HepG2 (cell line): ENCODE measurements around the gene TMEFF2. TPM values are rescaled to one million over a fixed set of nuclear protein-coding genes. Genes with fewer than 3 reads are reported as not detected.

Source experiments
- ATAC-seq: fragments of 200-7000 bp; cut with Tn5 transposase; 3 replicates; pipeline ENCODE4 v1.9.1; 2020; ENCODE audit warnings: mild to moderate bottlenecking, moderate library complexity
- BruUV-seq: library from RNA; stranded (reverse); fragments of 400-500 nt; replicated peaks from 2 replicates; lab custom pipeline; 2021; lab: Mats Ljungman, UMichigan
- CTCF ChIA-PET: fragments of 300-600 bp; formaldehyde crosslinking; extraction: SDS; loops from one replicate; lab custom pipeline; 2021; ENCODE audit warnings: low total read pairs, inconsistent platforms, low intra/inter-chr PET ratio; lab: Yijun Ruan, JAX
- POLR2A ChIA-PET: fragments of 350-600 bp; sonication (Branson Sonifier 250); formaldehyde crosslinking; loops from one replicate; lab custom pipeline; 2020; ENCODE audit warnings: antibody characterized with exemption, inconsistent platforms; lab: Yijun Ruan, JAX
- DNase-seq: peaks from one replicate; pipeline ENCODE4 v3.0.0-alpha.2; 2015; ENCODE audit warnings: low spot score
- FAIRE-seq: peaks from 3 replicates; lab custom pipeline; 2011; peaks lifted over from hg19 to GRCh38; lab: Jason Lieb, UNC
- H2AFZ ChIP-seq: one replicate; pipeline ENCODE4 v1.6.1; 2011; ENCODE audit warnings: low read length, inconsistent platforms
- H3K27ac ChIP-seq: fragments of 300-600 bp; 3 replicates; pipeline ENCODE4 v1.8.0; 2011; ENCODE audit warnings: mixed run types, mild to moderate bottlenecking, mixed read lengths, low read length, inconsistent platforms; ENCODE audit not compliant: insufficient read depth; ENCODE audit errors: extremely low read length
- H3K27me3 ChIP-seq, 2 experiments: fragments of 200-600 bp in 1 of 2; 2 replicates in 1 of 2; 3 replicates in 1 of 2; pipeline versions ENCODE4 v1.6.0 to v1.8.0; 2011; ENCODE audit warnings: low read length in 2 of 2, mild to moderate bottlenecking in 2 of 2, moderate library complexity in 2 of 2, inconsistent platforms in 1 of 2; ENCODE audit not compliant: insufficient read depth in 2 of 2, control insufficient read depth in 1 of 2
- H3K36me3 ChIP-seq, 2 experiments: fragments of 200-600 bp in 1 of 2; replicated peaks in 1 of 2; 2 replicates in 1 of 2; 3 replicates in 1 of 2; pipeline versions ENCODE4 v1.5.1 to v1.8.0; 2011; ENCODE audit warnings: low read length in 2 of 2, inconsistent platforms in 1 of 2; ENCODE audit not compliant: insufficient read depth in 2 of 2, control insufficient read depth in 1 of 2
- H3K4me1 ChIP-seq: 2 replicates; pipeline ENCODE4 v1.5.1; 2012; ENCODE audit warnings: low read length, inconsistent platforms; ENCODE audit not compliant: insufficient read depth
- H3K4me2 ChIP-seq: 2 replicates; pipeline ENCODE4 v1.6.0; 2011; ENCODE audit warnings: low read depth, low read length, inconsistent platforms
- H3K4me3 ChIP-seq, 3 experiments: fragments of 200-600 bp in 1 of 3; sonication (generic), shearing (Covaris generic) in 1 of 3; replicated peaks in 1 of 3; 2 replicates each; pipeline ENCODE4 v1.5.1; 2011 to 2016; ENCODE audit warnings: low read length in 3 of 3, inconsistent platforms in 2 of 3, low read depth in 2 of 3, mild to moderate bottlenecking in 2 of 3, control low read depth in 1 of 3, mixed read lengths in 1 of 3; ENCODE audit not compliant: insufficient read depth in 1 of 3
- H3K79me2 ChIP-seq: one replicate; pipeline ENCODE4 v1.6.1; 2011; ENCODE audit warnings: low read length, inconsistent platforms; ENCODE audit not compliant: insufficient read depth
- H3K9ac ChIP-seq: 2 replicates; pipeline ENCODE4 v1.6.0; 2011; ENCODE audit warnings: mild to moderate bottlenecking, low read depth, low read length, inconsistent platforms; ENCODE audit not compliant: insufficient read depth
- H3K9me3 ChIP-seq: 2 replicates; pipeline ENCODE4 v1.5.1; 2012; ENCODE audit warnings: mild to moderate bottlenecking, low read length
- H4K20me1 ChIP-seq: 2 replicates; pipeline ENCODE4 v1.6.0; 2011; ENCODE audit warnings: inconsistent platforms, mild to moderate bottlenecking, low read length, moderate library complexity; ENCODE audit not compliant: insufficient read depth
- CC2D1A ChIP-seq: sonication (generic); formaldehyde crosslinking; IDR thresholded peaks from 2 replicates; pipeline ENCODE4 v1.8.1; 2023; ENCODE audit warnings: mild to moderate bottlenecking, missing genetic modification reagents
- DBP ChIP-seq: sonication (generic); formaldehyde crosslinking; IDR thresholded peaks from 2 replicates; pipeline ENCODE4 v1.4.0; 2020; ENCODE audit warnings: missing genetic modification reagents; ENCODE audit errors: not compliant biosample characterization
- FOXP4 ChIP-seq: sonication (generic); formaldehyde crosslinking; IDR thresholded peaks from 2 replicates; pipeline ENCODE4 v1.4.0; 2020; ENCODE audit warnings: missing genetic modification reagents
- HNRNPL ChIP-seq: fragments of 200-400 bp; formaldehyde crosslinking; IDR thresholded peaks from 2 replicates; pipeline ENCODE4 v1.6.1; 2017; ENCODE audit warnings: mild to moderate bottlenecking, low read depth, low read length
- HOMEZ ChIP-seq: IDR thresholded peaks from 2 replicates; pipeline ENCODE4 v1.6.1; 2016; ENCODE audit warnings: low read depth
- KDM5B ChIP-seq: sonication (generic); formaldehyde crosslinking; IDR thresholded peaks from 2 replicates; pipeline ENCODE4 v1.4.0; 2020; ENCODE audit warnings: missing genetic modification reagents, mild to moderate bottlenecking, borderline replicate concordance
- KLF6 ChIP-seq: IDR thresholded peaks from 2 replicates; pipeline ENCODE4 v1.8.0; 2016; ENCODE audit warnings: missing biosample characterization, missing genetic modification reagents
- SAFB2 ChIP-seq: sonication (generic); formaldehyde crosslinking; IDR thresholded peaks from 2 replicates; pipeline ENCODE4 v1.5.1; 2020; ENCODE audit warnings: missing genetic modification reagents, low read depth, mild to moderate bottlenecking, borderline replicate concordance
- SATB2 ChIP-seq: sonication (generic); formaldehyde crosslinking; IDR thresholded peaks from 2 replicates; pipeline ENCODE4 v1.5.0; 2020; ENCODE audit warnings: missing genetic modification reagents
- SPEN ChIP-seq: sonication (generic); formaldehyde crosslinking; IDR thresholded peaks from 2 replicates; pipeline ENCODE4 v1.5.1; 2020; ENCODE audit warnings: low read depth, mild to moderate bottlenecking, missing genetic modification reagents
- ZKSCAN8 ChIP-seq: IDR thresholded peaks from 2 replicates; pipeline ENCODE4 v1.6.1; 2016; ENCODE audit warnings: borderline replicate concordance, missing genetic modification reagents, missing compliant biosample characterization
- ZNF143 ChIP-seq: sonication (generic); formaldehyde crosslinking; IDR thresholded peaks from 2 replicates; pipeline ENCODE4 v1.4.0; 2020; ENCODE audit warnings: missing genetic modification reagents
- ZNF329 ChIP-seq: sonication (generic); formaldehyde crosslinking; IDR thresholded peaks from 2 replicates; pipeline ENCODE4 v1.9.0; 2021; ENCODE audit warnings: low read depth, mild to moderate bottlenecking, missing genetic modification reagents
- ZNF720 ChIP-seq: sonication (generic); formaldehyde crosslinking; IDR thresholded peaks from 2 replicates; pipeline ENCODE4 v1.4.0; 2020; ENCODE audit warnings: missing genetic modification reagents
- WGBS: methylation state at CpG from one replicate; pipeline ENCODE4 v1.1.6; 2017; ENCODE audit warnings: low lambda C conversion rate; 5-methylcytosine and 5-hydroxymethylcytosine counted together
- in situ Hi-C: cut with HindIII; loops from 2 replicates; pipeline ENCODE4 v1.10.0; 2017; ENCODE audit warnings: low pct_unique_long_range_greater_than_20kb; ENCODE audit not compliant: extremely low pct_ligation_motif_present
- intact Hi-C: fragments of 100-400 bp; cut with micrococcal nuclease; formaldehyde crosslinking; loops from one replicate; pipeline ENCODE4 v1.10.0; 2022; ENCODE audit not compliant: unreplicated experiment
- polyA plus RNA-seq, 8 experiments: library from polyadenylated mRNA; depleted of rRNA in 3 of 8; stranded (reverse) in 7 of 8; unstranded in 1 of 8; fragments of >200 nt; fragmentation: Illumina TruSeq in 4 of 8; extraction: Trizol in 4 of 8; gene quantifications; 2 replicates each; pipeline versions ENCODE4 v1.2.1 to v1.2.3, GENCODE V29; 2011 to 2016; ENCODE audit warnings: low read depth in 4 of 8, missing spikeins in 1 of 8, mixed read lengths in 1 of 8; ENCODE audit not compliant: insufficient read depth in 1 of 8
- total RNA-seq, 5 experiments: library from RNA; depleted of rRNA; stranded (reverse); fragments of >200 nt; fragmentation: Illumina TruSeq; extraction: Trizol; gene quantifications; 2 replicates each; pipeline ENCODE4 v1.2.3, GENCODE V29; 2016; ENCODE audit warnings: low read depth in 1 of 5

The TMEFF2 gene
- total and polyA plus RNA-seq, 2 of the 13 experiments (the other 11 are each of a cell fraction or from before 2014, with no cell fraction given), result not detected

GRCh38 chr2:192230889-192231453 is 36.2 kb upstream of the TMEFF2 start:
- H3K4me1 ChIP-seq, result no peaks in the 10 kb centered on the region
- no peaks in the 10 kb centered on the region for H3K36me3 ChIP-seq
- no peaks in the 10 kb centered on the region for H3K79me2 ChIP-seq
- CTCF ChIA-PET, result no interaction called here
- DNase-seq (no peak), FAIRE-seq (no peak), ATAC-seq (no peak)
- no peak overlapping the region for H2AFZ ChIP-seq
- H4K20me1 ChIP-seq, result no peaks in the 10 kb centered on the region
- TF ChIP-seq ZNF329 (no peak), DBP (CRISPR knock-in tag) (no peak)
- in situ Hi-C loops (no loop called here), intact Hi-C loops (no loop called here)
- no peaks in the 10 kb centered on the region for H3K9me3 ChIP-seq
- POLR2A ChIA-PET, result no interaction called here
- no peaks in the 10 kb centered on the region for H3K27me3 ChIP-seq
- H3K4me2 ChIP-seq, result no peak overlapping the region
- no TSS peak for BruUV-seq
- H3K27ac ChIP-seq, result no peak overlapping the region
- WGBS, result 11% methylated on average over 6 of the region's 6 CpGs
- H3K4me3 ChIP-seq, result no peak overlapping the region
- H3K9ac ChIP-seq, result no peak overlapping the region

GRCh38 chr2:192228685-192229084 is 34.0 kb upstream of the TMEFF2 start:
- in situ Hi-C loops, result no loop called here
- no peak for TF ChIP-seq SPEN
- no peak for TF ChIP-seq FOXP4 (CRISPR knock-in tag)
- no peak for TF ChIP-seq KDM5B
- TF ChIP-seq ZNF143, result no peak
- TF ChIP-seq ZKSCAN8 (CRISPR knock-in tag), result no peak
- TF ChIP-seq HOMEZ (CRISPR knock-in tag), result no peak
- TF ChIP-seq SATB2 (CRISPR knock-in tag), result no peak
- no peak for TF ChIP-seq CC2D1A (CRISPR knock-in tag)
- TF ChIP-seq SAFB2 (CRISPR knock-in tag), result no peak
- no peak for TF ChIP-seq KLF6 (CRISPR knock-in tag)
- TF ChIP-seq HNRNPL, result no peak
- TF ChIP-seq ZNF720 (CRISPR knock-in tag), result no peak

More at GRCh38 chr2:192228685-192229084, 34.0 kb upstream of the TMEFF2 start:
- Histone ChIP-seq H3K9ac (no peak overlapping the region), H3K4me2 (no peak overlapping the region), H3K79me2 (no peaks in the 10 kb centered on the region), H3K36me3 (no peaks in the 10 kb centered on the region), H3K27me3 (no peaks in the 10 kb centered on the region), H3K9me3 (no peaks in the 10 kb centered on the region), H3K4me3 (no peak overlapping the region), H2AFZ (no peak overlapping the region), H3K27ac (no peak overlapping the region), H4K20me1 (no peaks in the 10 kb centered on the region), H3K4me1 (no peaks in the 10 kb centered on the region)
- intact Hi-C loops, result no loop called here
- FAIRE-seq (no peak), ATAC-seq (no peak), DNase-seq (no peak)
- CTCF ChIA-PET, result no interaction called here
- BruUV-seq, result no TSS peak
- POLR2A ChIA-PET, result no interaction called here
